OCI-LY1 (cell line): Measurements from ENCODE around the gene CCND3.

Source experiments
- H2AFZ ChIP-seq: fragments of 200-600 bp; sonication (generic), shearing (Covaris generic); 2 replicates; pipeline ENCODE4 v1.6.0; 2014; ENCODE audit warnings: antibody characterized with exemption, mild to moderate bottlenecking, low read length
- H3F3A ChIP-seq: fragments of 200-600 bp; sonication (generic), shearing (Covaris generic); 2 replicates; pipeline ENCODE4 v1.6.0; 2014; ENCODE audit warnings: mild to moderate bottlenecking, antibody characterized with exemption, low read length, moderate library complexity; ENCODE audit not compliant: insufficient read depth
- H3K27ac ChIP-seq: fragments of 200-600 bp; sonication (generic); 2 replicates; pipeline ENCODE4 v1.5.1; 2014; ENCODE audit warnings: low read length, mixed run types, mild to moderate bottlenecking, low read depth; ENCODE audit not compliant: poor library complexity, severe bottlenecking
- H3K27me3 ChIP-seq: fragments of 200-600 bp; sonication (generic); 2 replicates; pipeline ENCODE4 v1.6.0; 2014; ENCODE audit warnings: antibody characterized with exemption, mild to moderate bottlenecking, low read length, moderate library complexity; ENCODE audit not compliant: insufficient read depth
- H3K36me3 ChIP-seq: fragments of 200-600 bp; sonication (generic); 2 replicates; pipeline ENCODE4 v1.6.1; 2014; ENCODE audit warnings: mild to moderate bottlenecking, antibody characterized with exemption, low read length, moderate library complexity, mixed read lengths; ENCODE audit not compliant: insufficient read depth
- H3K4me1 ChIP-seq: fragments of 200-600 bp; sonication (generic); 2 replicates; pipeline ENCODE4 v1.5.1; 2014; ENCODE audit warnings: mild to moderate bottlenecking, low read length, moderate library complexity; ENCODE audit not compliant: insufficient read depth, severe bottlenecking
- H3K4me2 ChIP-seq: fragments of 200-600 bp; sonication (generic), shearing (Covaris generic); 2 replicates; pipeline ENCODE4 v1.6.1; 2014; ENCODE audit warnings: low read length
- H3K4me3 ChIP-seq: fragments of 200-600 bp; sonication (generic); 2 replicates; pipeline ENCODE4 v1.5.1; 2014; ENCODE audit warnings: low read length, low read depth, mild to moderate bottlenecking, mixed read lengths; ENCODE audit not compliant: poor library complexity, severe bottlenecking
- H3K79me2 ChIP-seq: fragments of 200-600 bp; shearing (Covaris generic); 2 replicates; pipeline ENCODE4 v1.6.1; 2016; ENCODE audit warnings: mixed run types, low read length, mixed read lengths; ENCODE audit not compliant: insufficient read depth
- H3K9ac ChIP-seq: fragments of 200-600 bp; sonication (generic), shearing (Covaris generic); 2 replicates; pipeline ENCODE4 v1.6.1; 2014; ENCODE audit warnings: mild to moderate bottlenecking, low read length, mixed read lengths
- H3K9me2 ChIP-seq: fragments of 200-600 bp; sonication (generic), shearing (Covaris generic); 2 replicates; pipeline ENCODE4 v1.6.1; 2014; ENCODE audit warnings: low read depth, mild to moderate bottlenecking, low read length, mixed read lengths
- H3K9me3 ChIP-seq: fragments of 200-600 bp; shearing (Covaris generic); 2 replicates; pipeline ENCODE4 v1.6.1; 2014; ENCODE audit warnings: low read length, mixed read lengths
- H4K20me1 ChIP-seq: fragments of 200-600 bp; sonication (generic), shearing (Covaris generic); 2 replicates; pipeline ENCODE4 v1.6.0; 2016; ENCODE audit warnings: mild to moderate bottlenecking, low read length; ENCODE audit not compliant: insufficient read depth
- CTCF ChIP-seq: fragments of 200-600 bp; sonication (generic), shearing (Covaris generic); IDR thresholded peaks from 2 replicates; pipeline ENCODE4 v1.5.1; 2017; ENCODE audit warnings: mild to moderate bottlenecking, antibody characterized with exemption, low read length, moderate library complexity, mixed read lengths
- EZH2 ChIP-seq: fragments of 200-600 bp; sonication (generic), shearing (Covaris generic); IDR thresholded peaks from 2 replicates; pipeline ENCODE4 v1.8.0; 2017; ENCODE audit warnings: borderline replicate concordance, mixed run types, mild to moderate bottlenecking, antibody characterized with exemption, low read length, moderate library complexity, mixed read lengths

The CCND3 gene

GRCh38 chr6:41964201-41964887, 22.7 kb upstream of the CCND3 start:
- Histone ChIP-seq H3K27me3 (no peaks in the 10 kb centered on the region), H3K4me2 (no peak overlapping the region), H3K36me3 (no peaks in the 10 kb centered on the region), H3K4me1 (no peaks in the 10 kb centered on the region), H3K4me3 (no peak overlapping the region), H3K9me2 (no peaks in the 10 kb centered on the region), H3K27ac (no peak overlapping the region), H3K9me3 (no peaks in the 10 kb centered on the region), H3K79me2 (no peaks in the 10 kb centered on the region), H4K20me1 (no peaks in the 10 kb centered on the region), H3F3A (no peaks in the 10 kb centered on the region), H2AFZ (no peak overlapping the region), H3K9ac (no peak overlapping the region)
- TF ChIP-seq CTCF (no peak), EZH2 (no peak)

- no peaks in the 10 kb centered on the region for H3K9me3 ChIP-seq
- H3K4me1 ChIP-seq = no peaks in the 10 kb centered on the region
- H3K27ac ChIP-seq = no peak overlapping the region
- H3K36me3 ChIP-seq = no peaks in the 10 kb centered on the region
- no peak overlapping the region for H3K9ac ChIP-seq
- TF ChIP-seq CTCF (no peak), EZH2 (no peak)
- H3F3A ChIP-seq = no peaks in the 10 kb centered on the region
- no peaks in the 10 kb centered on the region for H3K9me2 ChIP-seq
- no peak overlapping the region for H2AFZ ChIP-seq
- H3K4me3 ChIP-seq = no peak overlapping the region
- no peak overlapping the region for H3K4me2 ChIP-seq
- H3K79me2 ChIP-seq = no peaks in the 10 kb centered on the region
- H3K27me3 ChIP-seq = no peaks in the 10 kb centered on the region
- no peaks in the 10 kb centered on the region for H4K20me1 ChIP-seq
Measured at GRCh38 chr6:41963371-41963770, 21.8 kb upstream of the CCND3 start.

GRCh38 chr6:41960028-41960427, 18.4 kb upstream of the CCND3 start:
- Histone ChIP-seq H4K20me1 (no peaks in the 10 kb centered on the region), H3K79me2 (no peaks in the 10 kb centered on the region), H3K36me3 (no peaks in the 10 kb centered on the region), H3K4me2 (no peak overlapping the region), H3K27me3 (no peaks in the 10 kb centered on the region), H3K27ac (no peak overlapping the region), H3F3A (no peaks in the 10 kb centered on the region), H3K4me1 (no peaks in the 10 kb centered on the region), H3K9ac (no peak overlapping the region), H2AFZ (no peak overlapping the region), H3K4me3 (no peak overlapping the region), H3K9me2 (no peaks in the 10 kb centered on the region), H3K9me3 (no peaks in the 10 kb centered on the region)
- TF ChIP-seq CTCF (no peak), EZH2 (no peak)
